OCI-LY3 (cell line): Measurements from ENCODE around the gene ZNF821.

ENCODE experiments used
- CTCF ChIP-seq: fragments of 200-600, 300-600 bp; sonication (generic); IDR thresholded peaks from 2 replicates; pipeline ENCODE4 v1.5.1; 2014; ENCODE audit warnings: antibody characterized with exemption, low read length, low read depth
- EZH2phosphoT487 ChIP-seq: fragments of 200-600 bp; shearing (Covaris generic); IDR thresholded peaks from 2 replicates; pipeline ENCODE4 v1.6.1; 2018; ENCODE audit warnings: antibody characterized with exemption, mixed run types, low read depth

GRCh38 chr16:71894229-71894920 lies 10.4 kb upstream of the ZNF821 start:
- TF ChIP-seq CTCF (peak; percentile 37; the same call in 1 of the 2 replicates), EZH2phosphoT487 (no peak)
